ENCODE measurements around the gene CTDSP2.

CTDSP2 gene

GRCh38 chr12:57874166-57875108 is 27.9 kb upstream of the CTDSP2 start:
- TF ChIP-seq ZFX (IDR thresholded peaks at IDR 0.05; ENCODE audit: borderline replicate concordance): no peak
- TF ChIP-seq CTCF (IDR thresholded peaks at IDR 0.05): no peak
- no peak overlapping the region for H3K27ac ChIP-seq

- no peak for TF ChIP-seq CTCF (IDR thresholded peaks at IDR 0.05)
- TF ChIP-seq ZFX (IDR thresholded peaks at IDR 0.05; ENCODE audit: borderline replicate concordance): no peak
- H3K27ac ChIP-seq: no peak overlapping the region
Measured at GRCh38 chr12:57872362-57872761, 25.8 kb upstream of the CTDSP2 start.

GRCh38 chr12:57869927-57870318 is 23.4 kb upstream of the CTDSP2 start:
- H3K27ac ChIP-seq: no peak overlapping the region
- TF ChIP-seq ZFX (IDR thresholded peaks at IDR 0.05; ENCODE audit: borderline replicate concordance) (no peak), CTCF (IDR thresholded peaks at IDR 0.05) (no peak)

- no peak for TF ChIP-seq CTCF (IDR thresholded peaks at IDR 0.05)
- TF ChIP-seq ZFX (IDR thresholded peaks at IDR 0.05; ENCODE audit: borderline replicate concordance): no peak
- no peak overlapping the region for H3K27ac ChIP-seq
Measured at GRCh38 chr12:57869298-57869926, 22.9 kb upstream of the CTDSP2 start.

- H3K27ac ChIP-seq: no peak overlapping the region
- TF ChIP-seq ZFX (IDR thresholded peaks at IDR 0.05; ENCODE audit: borderline replicate concordance) (no peak), CTCF (IDR thresholded peaks at IDR 0.05) (no peak)
Measured at GRCh38 chr12:57868851-57869268, 22.3 kb upstream of the CTDSP2 start.

GRCh38 chr12:57868221-57868620 is 21.7 kb upstream of the CTDSP2 start:
- H3K27ac ChIP-seq: no peak overlapping the region

More at GRCh38 chr12:57868221-57868620, 21.7 kb upstream of the CTDSP2 start:
- TF ChIP-seq ZFX (IDR thresholded peaks at IDR 0.05; ENCODE audit: borderline replicate concordance): no peak
- TF ChIP-seq CTCF (IDR thresholded peaks at IDR 0.05): no peak

All from 22Rv1 (cell line).